ENCODE results near the gene ETS1. TPM values are rescaled to one million over a fixed set of nuclear protein-coding genes. Genes with fewer than 3 reads are reported as not detected.

The ETS1 gene, protein sequence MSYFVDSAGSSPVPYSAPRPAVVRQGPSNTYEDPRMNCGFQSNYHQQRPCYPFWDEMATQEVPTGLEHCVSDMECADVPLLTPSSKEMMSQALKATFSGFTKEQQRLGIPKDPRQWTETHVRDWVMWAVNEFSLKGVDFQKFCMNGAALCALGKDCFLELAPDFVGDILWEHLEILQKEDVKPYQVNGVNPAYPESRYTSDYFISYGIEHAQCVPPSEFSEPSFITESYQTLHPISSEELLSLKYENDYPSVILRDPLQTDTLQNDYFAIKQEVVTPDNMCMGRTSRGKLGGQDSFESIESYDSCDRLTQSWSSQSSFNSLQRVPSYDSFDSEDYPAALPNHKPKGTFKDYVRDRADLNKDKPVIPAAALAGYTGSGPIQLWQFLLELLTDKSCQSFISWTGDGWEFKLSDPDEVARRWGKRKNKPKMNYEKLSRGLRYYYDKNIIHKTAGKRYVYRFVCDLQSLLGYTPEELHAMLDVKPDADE
- total RNA-seq (2022; extraction: Qiagen RNA extraction) = 28.6 to 36.1 TPM (median 31.2 TPM) in 5 replicates

DNA sequence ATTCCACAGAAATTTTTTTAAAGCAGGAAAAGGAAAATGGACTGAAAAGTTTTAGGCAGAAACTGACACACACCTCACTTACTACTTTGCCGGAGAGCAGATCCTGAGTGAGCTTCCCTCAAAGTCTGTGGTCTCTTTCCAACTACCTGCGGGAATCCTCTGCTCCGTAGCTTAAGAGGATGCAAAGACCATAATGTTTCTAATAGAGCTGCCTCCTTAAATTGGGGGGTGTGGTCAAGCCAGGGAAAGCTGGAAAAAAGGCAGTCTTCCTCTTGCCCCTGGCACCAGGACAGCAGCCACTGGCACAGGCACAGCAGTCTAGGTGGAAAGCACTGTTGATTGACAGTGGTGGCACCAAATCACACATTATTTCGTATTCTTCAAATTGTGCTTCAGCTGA, at the start of gene ETS1:
Gene ETS1 (minus strand): TSS at position 144 of the 400 bp plus-strand sequence. CDS start 14,428 bp downstream, outside the sequence.

Other genes starting within 250 kb of the ETS1 start
- gene FLI1, start 106.5 kb upstream of the ETS1 start, total RNA-seq (2022; extraction: Qiagen RNA extraction) = 0.19 to 0.24 TPM (median 0.22 TPM) in 5 replicates